HL-60 (cell line): Measurements from ENCODE around the gene POLR2A.

Source experiments
- GABPA ChIP-seq: IDR thresholded peaks from 2 replicates; pipeline ENCODE4 v1.6.1; 2012; ENCODE audit warnings: low read depth
- POLR2AphosphoS5 ChIP-seq: IDR thresholded peaks from 2 replicates; pipeline ENCODE4 v1.6.1; 2012; ENCODE audit warnings: low read depth
- TF ChIP-seq, protein P1 (sequence below): IDR thresholded peaks from one replicate; pipeline ENCODE4 v1.5.1; 2011; ENCODE audit warnings: low read length, control low read depth, inconsistent platforms; ENCODE audit not compliant: insufficient read depth
- TF ChIP-seq, protein P2 (sequence below): IDR thresholded peaks from 2 replicates; pipeline ENCODE4 v1.6.1; 2012; ENCODE audit warnings: low read depth; ENCODE audit not compliant: insufficient replicate concordance

- TF ChIP-seq GABPA (no peak), POLR2AphosphoS5 (no peak)
- TF ChIP-seq, protein P1, sequence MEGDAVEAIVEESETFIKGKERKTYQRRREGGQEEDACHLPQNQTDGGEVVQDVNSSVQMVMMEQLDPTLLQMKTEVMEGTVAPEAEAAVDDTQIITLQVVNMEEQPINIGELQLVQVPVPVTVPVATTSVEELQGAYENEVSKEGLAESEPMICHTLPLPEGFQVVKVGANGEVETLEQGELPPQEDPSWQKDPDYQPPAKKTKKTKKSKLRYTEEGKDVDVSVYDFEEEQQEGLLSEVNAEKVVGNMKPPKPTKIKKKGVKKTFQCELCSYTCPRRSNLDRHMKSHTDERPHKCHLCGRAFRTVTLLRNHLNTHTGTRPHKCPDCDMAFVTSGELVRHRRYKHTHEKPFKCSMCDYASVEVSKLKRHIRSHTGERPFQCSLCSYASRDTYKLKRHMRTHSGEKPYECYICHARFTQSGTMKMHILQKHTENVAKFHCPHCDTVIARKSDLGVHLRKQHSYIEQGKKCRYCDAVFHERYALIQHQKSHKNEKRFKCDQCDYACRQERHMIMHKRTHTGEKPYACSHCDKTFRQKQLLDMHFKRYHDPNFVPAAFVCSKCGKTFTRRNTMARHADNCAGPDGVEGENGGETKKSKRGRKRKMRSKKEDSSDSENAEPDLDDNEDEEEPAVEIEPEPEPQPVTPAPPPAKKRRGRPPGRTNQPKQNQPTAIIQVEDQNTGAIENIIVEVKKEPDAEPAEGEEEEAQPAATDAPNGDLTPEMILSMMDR, result no peak
- TF ChIP-seq, protein P2, sequence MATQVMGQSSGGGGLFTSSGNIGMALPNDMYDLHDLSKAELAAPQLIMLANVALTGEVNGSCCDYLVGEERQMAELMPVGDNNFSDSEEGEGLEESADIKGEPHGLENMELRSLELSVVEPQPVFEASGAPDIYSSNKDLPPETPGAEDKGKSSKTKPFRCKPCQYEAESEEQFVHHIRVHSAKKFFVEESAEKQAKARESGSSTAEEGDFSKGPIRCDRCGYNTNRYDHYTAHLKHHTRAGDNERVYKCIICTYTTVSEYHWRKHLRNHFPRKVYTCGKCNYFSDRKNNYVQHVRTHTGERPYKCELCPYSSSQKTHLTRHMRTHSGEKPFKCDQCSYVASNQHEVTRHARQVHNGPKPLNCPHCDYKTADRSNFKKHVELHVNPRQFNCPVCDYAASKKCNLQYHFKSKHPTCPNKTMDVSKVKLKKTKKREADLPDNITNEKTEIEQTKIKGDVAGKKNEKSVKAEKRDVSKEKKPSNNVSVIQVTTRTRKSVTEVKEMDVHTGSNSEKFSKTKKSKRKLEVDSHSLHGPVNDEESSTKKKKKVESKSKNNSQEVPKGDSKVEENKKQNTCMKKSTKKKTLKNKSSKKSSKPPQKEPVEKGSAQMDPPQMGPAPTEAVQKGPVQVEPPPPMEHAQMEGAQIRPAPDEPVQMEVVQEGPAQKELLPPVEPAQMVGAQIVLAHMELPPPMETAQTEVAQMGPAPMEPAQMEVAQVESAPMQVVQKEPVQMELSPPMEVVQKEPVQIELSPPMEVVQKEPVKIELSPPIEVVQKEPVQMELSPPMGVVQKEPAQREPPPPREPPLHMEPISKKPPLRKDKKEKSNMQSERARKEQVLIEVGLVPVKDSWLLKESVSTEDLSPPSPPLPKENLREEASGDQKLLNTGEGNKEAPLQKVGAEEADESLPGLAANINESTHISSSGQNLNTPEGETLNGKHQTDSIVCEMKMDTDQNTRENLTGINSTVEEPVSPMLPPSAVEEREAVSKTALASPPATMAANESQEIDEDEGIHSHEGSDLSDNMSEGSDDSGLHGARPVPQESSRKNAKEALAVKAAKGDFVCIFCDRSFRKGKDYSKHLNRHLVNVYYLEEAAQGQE, result no peak
These were observed 12.4 kb upstream of the POLR2A start for GRCh38 chr17:7471729-7472128.
